Measurements from ENCODE around the gene SERPINA9. TPM values are rescaled to one million over a fixed set of nuclear protein-coding genes. Genes with fewer than 3 reads are reported as not detected.

The SERPINA9 gene
- total RNA-seq, 1 donor from 2014 or later: not detected

DNA sequence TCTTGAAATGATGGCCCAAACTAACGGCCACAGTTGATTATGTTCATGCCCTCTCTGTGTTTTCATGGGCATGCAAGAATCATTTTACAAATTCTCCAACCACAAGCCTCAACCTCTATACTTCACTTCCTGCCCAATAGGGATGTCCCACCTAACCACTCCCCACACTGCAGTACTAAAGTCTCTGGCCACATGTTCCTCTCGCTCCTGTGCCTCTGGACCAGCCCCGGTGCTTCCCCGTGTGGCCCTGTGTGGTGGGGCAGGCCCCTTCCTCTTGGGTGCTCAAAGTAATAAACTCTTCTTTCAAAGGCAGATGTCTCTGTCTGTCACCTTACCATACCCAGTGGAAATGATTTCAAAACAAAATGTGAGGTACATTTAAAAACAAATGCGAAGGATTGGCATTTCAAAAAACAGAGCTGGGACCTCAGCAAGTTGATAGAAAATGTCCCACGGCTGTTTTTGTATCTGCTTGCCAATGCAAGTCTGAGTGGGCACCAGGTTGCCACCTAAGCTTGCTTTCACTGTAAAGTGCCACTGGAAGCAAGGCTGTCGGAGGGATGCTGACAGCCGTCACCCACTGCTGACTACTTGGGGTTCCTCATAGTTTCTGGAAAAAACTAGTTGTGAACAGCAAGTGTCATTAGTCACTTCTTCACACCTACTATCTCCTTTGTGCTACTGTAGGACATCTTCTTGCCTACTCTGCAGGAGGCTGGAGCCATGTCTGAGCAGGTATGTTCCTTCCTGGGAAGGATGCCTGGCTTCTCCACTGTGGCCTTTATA, 15.2 kb downstream of the SERPINA9 start:
- TF ChIP-seq, protein P1, sequence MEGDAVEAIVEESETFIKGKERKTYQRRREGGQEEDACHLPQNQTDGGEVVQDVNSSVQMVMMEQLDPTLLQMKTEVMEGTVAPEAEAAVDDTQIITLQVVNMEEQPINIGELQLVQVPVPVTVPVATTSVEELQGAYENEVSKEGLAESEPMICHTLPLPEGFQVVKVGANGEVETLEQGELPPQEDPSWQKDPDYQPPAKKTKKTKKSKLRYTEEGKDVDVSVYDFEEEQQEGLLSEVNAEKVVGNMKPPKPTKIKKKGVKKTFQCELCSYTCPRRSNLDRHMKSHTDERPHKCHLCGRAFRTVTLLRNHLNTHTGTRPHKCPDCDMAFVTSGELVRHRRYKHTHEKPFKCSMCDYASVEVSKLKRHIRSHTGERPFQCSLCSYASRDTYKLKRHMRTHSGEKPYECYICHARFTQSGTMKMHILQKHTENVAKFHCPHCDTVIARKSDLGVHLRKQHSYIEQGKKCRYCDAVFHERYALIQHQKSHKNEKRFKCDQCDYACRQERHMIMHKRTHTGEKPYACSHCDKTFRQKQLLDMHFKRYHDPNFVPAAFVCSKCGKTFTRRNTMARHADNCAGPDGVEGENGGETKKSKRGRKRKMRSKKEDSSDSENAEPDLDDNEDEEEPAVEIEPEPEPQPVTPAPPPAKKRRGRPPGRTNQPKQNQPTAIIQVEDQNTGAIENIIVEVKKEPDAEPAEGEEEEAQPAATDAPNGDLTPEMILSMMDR (IDR thresholded peaks at IDR 0.05): no peak
- peaks cover 16% of the 10 kb centered on the region for H3K4me1 Mint-ChIP-seq (ENCODE audit: unreplicated experiment)
- peaks cover 1% of the 10 kb centered on the region for H3K27me3 Mint-ChIP-seq (ENCODE audit: unreplicated experiment)
- no peaks in the 10 kb centered on the region for H3K36me3 Mint-ChIP-seq (ENCODE audit: unreplicated experiment)
- no peak overlapping the region for H3K27ac Mint-ChIP-seq (ENCODE audit: unreplicated experiment)
- peak; percentile 54 for DNase-seq (ENCODE audit: extremely low spot score, unreplicated experiment)
- H3K9me3 Mint-ChIP-seq (ENCODE audit: unreplicated experiment): no peaks in the 10 kb centered on the region
- no peak overlapping the region for H3K4me3 Mint-ChIP-seq (ENCODE audit: unreplicated experiment)

DNA sequence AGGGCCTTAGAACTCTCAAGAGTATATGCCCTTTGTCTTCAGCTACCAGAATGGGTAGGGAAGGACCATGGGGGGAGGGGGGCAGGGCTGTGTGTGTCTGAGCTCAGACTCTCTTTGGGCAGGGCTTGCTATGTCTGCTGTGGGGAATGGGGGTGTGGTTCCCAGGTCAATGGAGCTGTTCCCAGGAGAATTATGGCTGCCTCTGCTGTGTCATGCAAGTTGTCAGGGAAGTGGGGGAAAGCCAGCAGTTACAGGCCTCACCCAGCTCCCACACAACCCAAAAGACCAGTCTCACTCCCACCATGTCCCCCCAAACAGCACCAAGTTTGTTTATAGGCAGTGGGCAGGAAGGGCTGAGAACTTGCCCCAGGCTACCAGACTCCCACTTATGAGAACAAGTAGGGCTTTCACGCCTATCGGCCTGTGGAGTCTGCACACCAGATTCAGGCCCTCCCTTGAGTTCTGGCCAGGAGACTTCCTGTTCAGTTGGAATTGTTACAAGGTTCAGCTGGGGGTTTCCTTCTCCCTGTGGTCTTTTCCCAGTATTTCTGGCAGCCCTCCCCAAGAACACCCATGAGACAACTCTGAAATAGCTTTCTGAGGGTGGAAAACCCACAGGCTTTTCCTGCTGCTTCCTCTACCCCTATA, 17.3 kb downstream of the SERPINA9 start:
- peaks cover 8% of the 10 kb centered on the region for H3K27me3 Mint-ChIP-seq (ENCODE audit: unreplicated experiment)

GRCh38 chr14:94458096-94458495, 17.9 kb downstream of the SERPINA9 start:
- H3K4me1 Mint-ChIP-seq (ENCODE audit: unreplicated experiment): peaks cover 16% of the 10 kb centered on the region
- H3K27ac Mint-ChIP-seq (ENCODE audit: unreplicated experiment): no peak overlapping the region
- H3K9me3 Mint-ChIP-seq (ENCODE audit: unreplicated experiment): peaks cover 12% of the 10 kb centered on the region

More for the DNA sequence above, 17.3 kb downstream of the SERPINA9 start:
- H3K4me3 Mint-ChIP-seq (ENCODE audit: unreplicated experiment): no peak overlapping the region
- peak; percentile 71 for DNase-seq (ENCODE audit: extremely low spot score, unreplicated experiment)
- TF ChIP-seq, protein P1 (IDR thresholded peaks at IDR 0.05): no peak
- no peaks in the 10 kb centered on the region for H3K36me3 Mint-ChIP-seq (ENCODE audit: unreplicated experiment)
- peaks cover 16% of the 10 kb centered on the region for H3K4me1 Mint-ChIP-seq (ENCODE audit: unreplicated experiment)
- peaks cover 12% of the 10 kb centered on the region for H3K9me3 Mint-ChIP-seq (ENCODE audit: unreplicated experiment)
- no peak overlapping the region for H3K27ac Mint-ChIP-seq (ENCODE audit: unreplicated experiment)

GRCh38 chr14:94455928-94456327, 20.1 kb downstream of the SERPINA9 start:
- peaks cover 12% of the 10 kb centered on the region for H3K9me3 Mint-ChIP-seq (ENCODE audit: unreplicated experiment)
- no peak overlapping the region for H3K4me3 Mint-ChIP-seq (ENCODE audit: unreplicated experiment)
- H3K27me3 Mint-ChIP-seq (ENCODE audit: unreplicated experiment): peaks cover 25% of the 10 kb centered on the region
- H3K36me3 Mint-ChIP-seq (ENCODE audit: unreplicated experiment): no peaks in the 10 kb centered on the region
- H3K4me1 Mint-ChIP-seq (ENCODE audit: unreplicated experiment): peaks cover 11% of the 10 kb centered on the region
- no peak overlapping the region for H3K27ac Mint-ChIP-seq (ENCODE audit: unreplicated experiment)
- DNase-seq (ENCODE audit: extremely low spot score, unreplicated experiment): no peak
- TF ChIP-seq, protein P1 (IDR thresholded peaks at IDR 0.05): no peak

More at GRCh38 chr14:94458096-94458495, 17.9 kb downstream of the SERPINA9 start:
- Mint-ChIP-seq H3K4me3 (ENCODE audit: unreplicated experiment) (no peak overlapping the region), H3K36me3 (ENCODE audit: unreplicated experiment) (no peaks in the 10 kb centered on the region), H3K27me3 (ENCODE audit: unreplicated experiment) (peaks cover 8% of the 10 kb centered on the region)
- TF ChIP-seq, protein P1 (IDR thresholded peaks at IDR 0.05): no peak
- DNase-seq (ENCODE audit: extremely low spot score, unreplicated experiment): peak; percentile 51

- no peak for DNase-seq (ENCODE audit: extremely low spot score, unreplicated experiment)
- Mint-ChIP-seq H3K4me1 (ENCODE audit: unreplicated experiment) (no peaks in the 10 kb centered on the region), H3K27me3 (ENCODE audit: unreplicated experiment) (peaks cover 45% of the 10 kb centered on the region), H3K9me3 (ENCODE audit: unreplicated experiment) (peaks cover 12% of the 10 kb centered on the region), H3K36me3 (ENCODE audit: unreplicated experiment) (no peaks in the 10 kb centered on the region), H3K27ac (ENCODE audit: unreplicated experiment) (no peak overlapping the region), H3K4me3 (ENCODE audit: unreplicated experiment) (no peak overlapping the region)
- TF ChIP-seq, protein P1 (IDR thresholded peaks at IDR 0.05): no peak
These were observed 24.2 kb downstream of the SERPINA9 start for GRCh38 chr14:94451826-94452225.
